GM18511 (cell line): ENCODE measurements around the gene SEMA3E.

ENCODE experiments used
- ATAC-seq: cut with Tn5 transposase; IDR thresholded peaks from one replicate; pipeline ENCODE4 v1.9.1; 2021; ENCODE audit warnings: mild to moderate bottlenecking, moderate library complexity; ENCODE audit not compliant: unreplicated experiment

SEMA3E gene

GRCh38 chr7:83643012-83643411, 5.9 kb downstream of the SEMA3E start:
- ATAC-seq, result no peak

GRCh38 chr7:83640731-83641537, 8.0 kb downstream of the SEMA3E start:
- ATAC-seq, result no peak

- ATAC-seq, result no peak
Measured at GRCh38 chr7:83640240-83640639, 8.7 kb downstream of the SEMA3E start.

DNA sequence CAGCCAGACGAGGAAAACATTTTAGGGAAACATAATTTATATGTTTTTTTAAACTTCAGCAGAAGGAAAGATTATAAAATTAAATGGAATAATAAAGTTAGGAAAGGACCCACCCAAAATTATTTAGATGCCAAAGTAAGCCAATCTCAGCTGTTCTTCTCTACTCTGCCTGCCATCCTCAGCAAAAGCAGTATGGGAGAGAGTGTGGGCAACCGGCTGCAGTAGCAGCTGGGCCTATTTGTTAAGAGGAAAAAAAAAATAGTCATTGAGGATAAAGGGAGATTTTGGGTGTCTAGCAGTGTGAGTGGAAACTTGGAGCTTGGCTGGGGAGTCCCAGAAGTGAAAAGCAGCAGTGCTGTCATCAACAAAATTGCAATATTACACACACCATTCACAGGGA, 15.4 kb downstream of the SEMA3E start:
- no peak for ATAC-seq

DNA sequence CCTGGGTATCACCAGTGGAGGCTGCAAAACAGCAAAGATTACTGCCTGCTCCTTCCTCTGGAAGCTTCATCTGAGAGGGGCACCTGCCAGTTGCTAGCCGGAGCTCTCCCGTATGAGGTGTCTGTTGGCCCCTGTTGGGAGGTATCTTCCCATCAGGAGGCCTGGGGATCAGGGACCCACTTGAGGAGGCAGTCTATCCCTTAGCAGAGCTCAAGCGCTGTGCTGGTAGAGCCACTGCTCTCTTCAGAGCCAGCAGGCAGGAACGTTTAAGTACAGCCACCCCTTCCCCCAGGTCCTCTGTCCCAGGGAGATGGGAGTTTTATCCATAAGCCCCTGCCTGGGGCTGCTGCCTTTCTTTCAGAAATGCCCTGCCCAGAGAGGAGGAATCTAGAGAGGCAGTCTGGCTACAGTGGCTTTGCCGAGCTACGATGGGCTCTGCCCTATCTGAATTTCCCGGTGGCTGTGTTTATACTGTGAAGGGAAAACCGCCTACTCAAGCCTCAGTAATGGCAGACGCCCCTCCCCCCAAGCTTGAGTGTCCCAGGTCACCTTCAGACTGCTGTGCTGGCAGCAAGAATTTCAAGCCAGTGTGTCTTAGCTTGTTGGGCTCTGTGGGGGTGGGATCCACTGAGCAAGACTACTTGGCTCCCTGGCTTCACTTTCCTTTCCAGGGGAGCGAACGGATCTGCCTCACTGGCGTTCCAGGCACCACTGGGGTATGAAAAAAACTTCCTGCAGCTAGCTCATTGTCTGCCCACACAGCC, 19.6 kb downstream of the SEMA3E start:
- no peak for ATAC-seq

GRCh38 chr7:83617858-83618257, 31.1 kb downstream of the SEMA3E start:
- no peak for ATAC-seq

- ATAC-seq, result no peak
Measured at GRCh38 chr7:83614112-83614511, 34.8 kb downstream of the SEMA3E start.

- peak; percentile 81 for ATAC-seq
Measured at GRCh38 chr7:83613232-83613631, 35.7 kb downstream of the SEMA3E start.

DNA sequence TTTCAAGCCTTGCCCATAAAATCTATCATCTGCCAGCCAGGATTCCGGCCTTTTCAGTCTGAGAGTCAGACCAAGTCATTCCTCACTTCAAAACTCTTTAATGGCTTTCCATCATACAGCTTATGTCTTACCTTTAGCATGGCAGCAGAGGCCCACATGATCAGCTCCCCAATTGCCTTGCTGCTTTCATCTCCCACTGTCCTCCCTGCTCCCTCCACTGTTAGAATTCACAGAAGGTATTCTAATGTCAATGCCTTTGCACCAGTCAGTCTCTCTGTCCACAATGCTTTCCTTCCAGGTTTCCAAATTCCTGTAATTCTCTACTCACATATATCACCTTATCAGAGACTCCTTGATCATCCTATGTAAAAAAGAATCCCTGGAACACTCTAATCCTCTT, 37.2 kb downstream of the SEMA3E start:
- no peak for ATAC-seq

DNA sequence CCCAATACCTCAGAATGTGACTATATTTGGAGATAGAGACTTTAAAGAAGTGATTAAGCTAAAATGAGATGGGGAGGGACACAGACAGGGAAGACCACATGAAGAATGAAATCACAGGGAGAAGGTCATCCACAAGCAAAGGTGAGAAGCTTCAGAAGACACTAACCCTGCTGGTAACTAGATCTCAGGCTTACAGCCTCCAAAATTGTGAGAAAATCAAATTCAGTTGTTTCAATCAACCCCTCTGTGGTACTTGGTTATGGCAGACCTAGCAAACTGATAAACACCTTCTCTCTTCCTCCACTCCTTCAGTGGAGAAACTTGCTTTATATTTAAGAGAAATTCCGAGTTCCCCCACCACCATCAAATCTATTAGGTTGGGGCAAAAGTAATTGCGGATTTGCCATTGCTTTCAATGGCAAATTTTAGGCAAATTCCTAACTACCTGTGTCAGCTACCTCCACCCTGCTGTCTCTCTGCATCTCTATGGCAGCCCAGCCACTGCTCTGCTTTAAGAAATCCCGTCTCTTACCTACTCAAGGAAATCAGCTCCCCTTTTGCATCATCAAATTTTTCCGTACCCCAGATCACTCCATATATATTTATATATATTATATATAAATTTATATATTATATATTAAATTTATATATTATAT, 38.2 kb downstream of the SEMA3E start:
- no peak for ATAC-seq

- no peak for ATAC-seq
Measured at GRCh38 chr7:83608716-83609115, 40.2 kb downstream of the SEMA3E start.

DNA sequence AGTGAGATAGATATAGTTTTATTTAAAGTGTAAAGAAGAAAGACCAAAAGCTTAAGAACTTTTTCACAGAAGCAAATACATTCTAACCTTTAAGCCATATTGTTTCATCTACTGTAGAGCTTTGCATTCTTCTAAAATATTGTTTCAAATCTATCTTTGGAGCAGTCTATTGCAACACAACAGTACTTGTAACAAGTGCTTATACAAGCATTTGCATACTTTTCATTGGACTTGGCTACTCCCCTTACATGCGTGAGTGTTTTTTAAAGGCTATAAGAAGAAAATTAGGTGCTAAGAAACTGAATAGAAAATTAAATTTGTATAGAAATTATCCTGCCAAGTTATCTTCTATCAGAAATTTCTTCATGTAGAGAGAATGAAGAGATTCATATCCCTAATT, 45.3 kb downstream of the SEMA3E start:
- ATAC-seq, result no peak

- ATAC-seq, result no peak
Measured at GRCh38 chr7:83599131-83599530, 49.8 kb downstream of the SEMA3E start.

DNA sequence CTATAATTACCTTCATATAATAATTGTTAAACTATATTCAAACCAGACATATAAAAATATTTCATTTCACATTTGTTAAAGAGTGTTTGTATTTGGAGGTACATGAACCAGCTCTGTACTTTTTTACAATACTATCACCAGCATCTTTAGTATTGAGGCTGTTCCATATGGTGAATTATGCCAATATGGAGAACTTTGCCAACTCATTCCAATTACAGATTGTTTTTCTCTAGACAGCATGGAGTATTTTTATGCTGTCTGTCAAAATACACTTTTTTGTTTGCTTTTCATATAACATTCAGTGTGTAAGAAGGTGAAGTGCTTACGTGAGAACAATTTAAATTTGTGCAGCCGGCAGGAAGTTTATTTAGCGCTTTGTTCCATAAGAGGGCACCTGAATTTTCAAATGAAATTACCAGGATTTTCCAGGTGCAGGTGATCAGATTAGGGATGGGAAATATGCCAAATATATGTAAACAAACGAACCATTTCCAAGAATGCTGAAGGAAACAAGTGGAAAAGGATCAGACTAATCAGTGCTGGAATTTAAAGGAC, 54.9 kb downstream of the SEMA3E start:
- ATAC-seq, result no peak

- ATAC-seq, result no peak
Measured at GRCh38 chr7:83588602-83589240, 60.2 kb downstream of the SEMA3E start.

DNA sequence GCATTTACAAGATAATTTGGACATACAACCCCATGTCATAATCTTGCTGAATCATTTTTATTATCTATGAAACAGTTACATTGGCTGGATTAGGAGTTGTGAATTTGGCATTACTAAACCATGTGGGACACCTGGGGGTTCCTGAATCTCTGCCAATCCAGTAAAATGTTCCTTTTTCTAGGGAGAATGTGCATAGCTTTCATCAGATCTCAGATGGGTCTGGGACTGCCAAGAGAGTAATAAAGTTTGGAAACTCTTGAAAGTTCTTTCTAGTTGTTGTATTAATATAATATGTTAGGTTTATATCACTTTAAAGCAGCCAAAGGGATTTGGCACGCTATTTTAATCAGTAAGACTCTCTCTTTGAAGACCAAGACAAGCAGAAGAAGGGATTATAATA, 62.7 kb downstream of the SEMA3E start:
- ATAC-seq, result no peak

- ATAC-seq, result no peak
Measured at GRCh38 chr7:83581667-83582435, 67.1 kb downstream of the SEMA3E start.

GRCh38 chr7:83579740-83580139, 69.2 kb downstream of the SEMA3E start:
- no peak for ATAC-seq

GRCh38 chr7:83575436-83575835, 73.5 kb downstream of the SEMA3E start:
- ATAC-seq, result no peak

GRCh38 chr7:83574616-83575015, 74.3 kb downstream of the SEMA3E start:
- ATAC-seq, result no peak
